Prostate gland (tissue), 2 donors: ENCODE results near the gene TMEM59L. TPM values are rescaled to one million over a fixed set of nuclear protein-coding genes. Genes with fewer than 3 reads are reported as not detected.
A peak's percentile ranks its signal among the peaks of the same experiment; 100 is the strongest.

ENCODE experiments used
- DNase-seq: peaks from one replicate; pipeline ENCODE4 v3.0.0-alpha.2; 2019; ENCODE audit warnings: low spot score
- H3K27ac ChIP-seq, 2 donors: fragments of 200-600 bp; sonication (generic); 2 replicates each; pipeline ENCODE4 v1.5.1; 2017 to 2019
- H3K27me3 ChIP-seq: fragments of 200-600 bp; sonication (generic); replicated peaks from 2 replicates; pipeline ENCODE4 v1.5.1; 2019; ENCODE audit not compliant: insufficient read depth
- H3K36me3 ChIP-seq, 2 donors: fragments of 200-600 bp; sonication (generic); 1 replicate in 1 of 2; 2 replicates in 1 of 2; pipeline versions ENCODE4 v1.5.1 to v1.8.1; 2017 to 2019
- H3K4me1 ChIP-seq: fragments of 200-600 bp; sonication (generic); replicated peaks from 2 replicates; pipeline ENCODE4 v1.5.1; 2019
- H3K4me3 ChIP-seq, 2 donors: fragments of 200-600 bp; sonication (generic); 2 replicates each; pipeline ENCODE4 v1.5.1; 2017 to 2019
- H3K9me3 ChIP-seq: fragments of 200-600 bp; sonication (generic); 2 replicates; pipeline ENCODE4 v1.5.1; 2017
- POLR2A ChIP-seq: fragments of 450-650 bp; IDR thresholded peaks from one replicate; pipeline ENCODE4 v1.6.1; 2016; ENCODE audit warnings: antibody characterized with exemption, mild to moderate bottlenecking
- POLR2AphosphoS5 ChIP-seq: sonication (generic); formaldehyde crosslinking; IDR thresholded peaks from one replicate; pipeline ENCODE4 v1.6.1; 2017; ENCODE audit warnings: antibody characterized with exemption
- WGBS: methylation state at CpG from one replicate; pipeline ENCODE4 v1.1.5; 2018; 5-methylcytosine and 5-hydroxymethylcytosine counted together
- intact Hi-C: fragments of 100-400 bp; cut with DNase I; formaldehyde crosslinking; loops from one replicate; pipeline ENCODE4 v1.14.2; 2022
- total RNA-seq, 2 donors: library from RNA; depleted of rRNA; stranded (reverse); fragments of >200 nt; gene quantifications; one replicate each; pipeline ENCODE4 v1.1.0, GENCODE V29; 2016
- TF ChIP-seq, protein P1 (sequence below), 4 experiments: fragments of 200-600 bp in 2 of 4; fragments of 450-650 bp in 2 of 4; sonication (generic) in 2 of 4; IDR thresholded peaks; 1 replicate in 3 of 4; 2 replicates in 1 of 4; pipeline ENCODE4 v1.5.1; 2016 to 2019; ENCODE audit warnings: antibody characterized with exemption in 4 of 4, mild to moderate bottlenecking in 2 of 4, moderate library complexity in 2 of 4

TMEM59L gene
- total RNA-seq, 2 donors from 2014 or later = 0.27 to 3.6 TPM

DNA sequence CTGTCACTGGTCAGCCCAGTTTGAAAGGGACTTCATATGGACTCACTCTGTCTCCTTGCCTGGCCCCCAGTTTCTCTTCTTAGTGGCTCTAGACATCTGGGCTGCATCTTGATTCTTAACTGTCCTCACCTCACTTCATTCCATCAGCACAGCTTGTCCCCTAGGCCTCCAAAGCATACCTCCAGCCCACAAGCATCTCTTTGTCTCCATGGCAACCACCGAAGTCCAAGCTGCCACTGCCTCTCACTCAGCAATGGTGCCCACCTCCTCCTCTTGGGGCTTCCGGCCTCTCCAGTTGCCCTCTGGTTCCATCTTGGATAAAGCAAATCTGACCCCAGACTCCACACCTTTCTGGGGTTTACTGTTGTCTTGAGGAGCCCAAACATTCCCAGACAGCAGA is 14.2 kb downstream of the TMEM59L start:
- TF ChIP-seq POLR2A (no peak), POLR2AphosphoS5 (no peak)
- TF ChIP-seq, protein P1, sequence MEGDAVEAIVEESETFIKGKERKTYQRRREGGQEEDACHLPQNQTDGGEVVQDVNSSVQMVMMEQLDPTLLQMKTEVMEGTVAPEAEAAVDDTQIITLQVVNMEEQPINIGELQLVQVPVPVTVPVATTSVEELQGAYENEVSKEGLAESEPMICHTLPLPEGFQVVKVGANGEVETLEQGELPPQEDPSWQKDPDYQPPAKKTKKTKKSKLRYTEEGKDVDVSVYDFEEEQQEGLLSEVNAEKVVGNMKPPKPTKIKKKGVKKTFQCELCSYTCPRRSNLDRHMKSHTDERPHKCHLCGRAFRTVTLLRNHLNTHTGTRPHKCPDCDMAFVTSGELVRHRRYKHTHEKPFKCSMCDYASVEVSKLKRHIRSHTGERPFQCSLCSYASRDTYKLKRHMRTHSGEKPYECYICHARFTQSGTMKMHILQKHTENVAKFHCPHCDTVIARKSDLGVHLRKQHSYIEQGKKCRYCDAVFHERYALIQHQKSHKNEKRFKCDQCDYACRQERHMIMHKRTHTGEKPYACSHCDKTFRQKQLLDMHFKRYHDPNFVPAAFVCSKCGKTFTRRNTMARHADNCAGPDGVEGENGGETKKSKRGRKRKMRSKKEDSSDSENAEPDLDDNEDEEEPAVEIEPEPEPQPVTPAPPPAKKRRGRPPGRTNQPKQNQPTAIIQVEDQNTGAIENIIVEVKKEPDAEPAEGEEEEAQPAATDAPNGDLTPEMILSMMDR (IDR thresholded peaks at IDR 0.05) = no peak
- 65% methylated on average over 2 of the region's 2 CpGs for WGBS
- Histone ChIP-seq H3K36me3 (no peaks in the 10 kb centered on the region), H3K27me3 (no peaks in the 10 kb centered on the region), H3K4me1 (no peaks in the 10 kb centered on the region), H3K4me3 (no peak overlapping the region), H3K27ac (no peak overlapping the region), H3K9me3 (no peaks in the 10 kb centered on the region)
- no peak for DNase-seq
- intact Hi-C loops = no loop called here

DNA sequence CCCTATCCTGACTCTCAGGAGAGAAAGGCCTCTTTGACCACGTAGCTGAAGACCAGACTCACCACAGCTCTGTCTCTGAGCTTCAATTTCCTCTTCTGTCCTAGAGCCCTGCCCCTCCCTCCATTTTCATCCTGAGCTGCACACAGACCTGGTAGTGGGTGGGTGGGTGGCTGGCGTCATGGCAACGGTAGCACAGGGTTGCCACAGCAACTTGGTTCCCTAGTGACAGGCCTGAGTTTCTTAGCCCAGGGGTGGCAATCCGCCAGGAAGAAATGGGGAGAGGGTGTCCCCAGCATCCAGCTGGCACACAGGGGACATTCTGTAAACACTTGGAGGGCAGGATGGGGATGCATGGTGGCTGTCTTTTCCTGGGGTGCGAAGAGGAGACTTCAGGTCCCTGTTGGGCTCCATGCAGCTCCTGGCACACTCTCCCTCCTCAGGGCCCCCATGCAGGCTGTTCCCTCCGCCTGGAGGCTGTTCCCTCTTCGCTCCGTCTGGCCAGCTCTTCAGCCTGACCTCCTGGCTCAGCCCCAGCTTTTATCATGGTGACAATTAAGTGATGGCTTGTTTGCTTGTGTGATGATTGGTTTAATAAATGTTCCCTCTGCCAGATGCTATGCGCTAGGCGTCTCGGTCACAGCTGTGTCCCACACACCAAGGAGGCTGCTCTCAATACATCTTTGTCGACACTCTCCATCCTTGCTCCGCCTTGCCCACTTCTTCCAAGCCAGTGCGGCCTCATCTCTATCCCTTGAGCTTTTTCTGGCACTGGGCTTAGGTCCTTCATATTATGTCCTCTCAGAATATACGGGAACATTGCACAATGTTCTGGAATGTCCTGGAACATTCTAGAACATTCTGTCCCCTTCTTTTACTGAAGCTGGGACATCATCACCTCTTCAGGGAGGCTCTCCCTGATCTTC is 16.8 kb downstream of the TMEM59L start:
- Histone ChIP-seq H3K9me3 (no peaks in the 10 kb centered on the region), H3K4me3 (no peak overlapping the region), H3K27me3 (no peaks in the 10 kb centered on the region), H3K4me1 (no peaks in the 10 kb centered on the region), H3K27ac (no peak overlapping the region), H3K36me3 (no peaks in the 10 kb centered on the region)
- DNase-seq = no peak
- intact Hi-C loops = no loop called here
- TF ChIP-seq, protein P1 (IDR thresholded peaks at IDR 0.05) = no peak
- TF ChIP-seq POLR2A (no peak), POLR2AphosphoS5 (peak; percentile 90)
- 66% methylated on average over 15 of the region's 15 CpGs for WGBS

- H3K27me3 ChIP-seq = no peaks in the 10 kb centered on the region
- no peak overlapping the region for H3K4me3 ChIP-seq
- intact Hi-C loops = no loop called here
- peaks cover 3% of the 10 kb centered on the region for H3K4me1 ChIP-seq
- no peaks in the 10 kb centered on the region for H3K9me3 ChIP-seq
- no peaks in the 10 kb centered on the region for H3K36me3 ChIP-seq
- TF ChIP-seq, protein P1 (IDR thresholded peaks at IDR 0.05) = no peak
- TF ChIP-seq POLR2A (no peak), POLR2AphosphoS5 (no peak)
- no peak for DNase-seq
- H3K27ac ChIP-seq = no peak overlapping the region
- WGBS = 82% methylated on average over 8 of the region's 8 CpGs
These were observed 20.7 kb downstream of the TMEM59L start for GRCh38 chr19:18633321-18633720.

DNA sequence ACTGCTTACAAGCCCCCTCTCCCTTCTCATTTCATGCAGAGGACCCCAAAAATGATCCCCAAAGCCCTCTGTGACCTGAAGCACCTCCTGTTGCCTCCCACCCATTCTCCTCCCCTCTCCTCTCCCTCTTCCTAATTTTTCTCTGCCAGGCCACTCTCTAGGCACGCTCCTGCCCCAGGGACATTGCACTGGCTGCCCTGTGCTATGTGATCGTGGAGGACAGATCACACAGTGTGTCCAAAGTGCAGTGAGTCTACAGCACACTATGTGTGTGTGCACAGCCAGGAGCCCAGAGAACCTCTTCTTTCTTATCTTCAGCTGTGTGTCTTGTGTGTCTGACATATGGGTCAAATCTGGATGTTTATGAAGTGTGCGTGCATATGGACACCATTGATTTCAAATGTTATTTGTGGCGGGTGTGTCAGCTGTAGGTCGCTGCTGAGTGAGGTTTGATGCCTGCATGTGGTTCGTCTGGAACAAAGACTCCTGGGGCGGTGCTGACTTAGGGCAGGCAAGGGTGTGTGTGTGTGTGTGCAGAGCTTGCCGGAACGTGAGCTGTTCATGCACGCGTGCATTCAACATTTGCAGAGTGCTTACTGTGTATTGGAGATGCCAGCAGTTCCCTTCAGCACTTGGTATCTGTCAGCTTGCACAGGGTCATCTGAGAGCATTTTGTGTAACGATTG is 22.1 kb downstream of the TMEM59L start:
- Histone ChIP-seq H3K4me1 (peaks cover 3% of the 10 kb centered on the region), H3K27me3 (no peaks in the 10 kb centered on the region), H3K9me3 (no peaks in the 10 kb centered on the region), H3K36me3 (no peaks in the 10 kb centered on the region), H3K27ac (no peak overlapping the region), H3K4me3 (no peak overlapping the region)
- TF ChIP-seq, protein P1 (IDR thresholded peaks at IDR 0.05) = no peak
- no peak for TF ChIP-seq POLR2A
- no peak for TF ChIP-seq POLR2AphosphoS5
- 43% methylated on average over 12 of the region's 12 CpGs for WGBS
- intact Hi-C loops = no loop called here
- DNase-seq = no peak
